DOHH2 (cell line): ENCODE measurements around the gene SLFN5.

Experiments
- EZH2phosphoT487 ChIP-seq: fragments of 200-600 bp; sonication (generic); IDR thresholded peaks from 2 replicates; pipeline ENCODE4 v1.6.1; 2017; ENCODE audit warnings: borderline replicate concordance, mild to moderate bottlenecking, antibody characterized with exemption, low read length, moderate library complexity, mixed read lengths
- TF ChIP-seq, protein P1 (sequence below): fragments of 200-600 bp; sonication (generic); IDR thresholded peaks from one replicate; pipeline ENCODE4 v1.5.1; 2014; ENCODE audit warnings: antibody characterized with exemption, mild to moderate bottlenecking, low read depth, low read length; ENCODE audit not compliant: poor library complexity, severe bottlenecking

DNA sequence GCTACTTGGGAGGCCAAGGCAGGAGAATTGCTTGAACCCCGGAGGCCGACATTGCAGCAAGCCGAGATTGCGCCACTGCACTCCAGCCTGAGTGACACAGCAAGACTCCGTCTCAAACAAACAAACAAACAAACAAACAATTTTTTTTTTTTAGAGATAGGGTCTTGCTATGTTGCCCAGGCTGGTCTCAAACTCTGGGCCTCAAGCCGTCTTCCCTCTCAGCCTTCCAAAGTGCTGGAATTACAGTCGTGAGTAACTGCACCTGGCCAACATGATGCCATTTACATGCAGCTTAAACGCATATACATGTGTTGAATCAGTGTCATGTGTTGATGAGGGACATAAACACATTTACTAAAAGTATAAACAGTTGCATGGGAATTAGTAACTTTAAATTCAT is 2.0 kb upstream of the SLFN5 start:
- TF ChIP-seq, protein P1, sequence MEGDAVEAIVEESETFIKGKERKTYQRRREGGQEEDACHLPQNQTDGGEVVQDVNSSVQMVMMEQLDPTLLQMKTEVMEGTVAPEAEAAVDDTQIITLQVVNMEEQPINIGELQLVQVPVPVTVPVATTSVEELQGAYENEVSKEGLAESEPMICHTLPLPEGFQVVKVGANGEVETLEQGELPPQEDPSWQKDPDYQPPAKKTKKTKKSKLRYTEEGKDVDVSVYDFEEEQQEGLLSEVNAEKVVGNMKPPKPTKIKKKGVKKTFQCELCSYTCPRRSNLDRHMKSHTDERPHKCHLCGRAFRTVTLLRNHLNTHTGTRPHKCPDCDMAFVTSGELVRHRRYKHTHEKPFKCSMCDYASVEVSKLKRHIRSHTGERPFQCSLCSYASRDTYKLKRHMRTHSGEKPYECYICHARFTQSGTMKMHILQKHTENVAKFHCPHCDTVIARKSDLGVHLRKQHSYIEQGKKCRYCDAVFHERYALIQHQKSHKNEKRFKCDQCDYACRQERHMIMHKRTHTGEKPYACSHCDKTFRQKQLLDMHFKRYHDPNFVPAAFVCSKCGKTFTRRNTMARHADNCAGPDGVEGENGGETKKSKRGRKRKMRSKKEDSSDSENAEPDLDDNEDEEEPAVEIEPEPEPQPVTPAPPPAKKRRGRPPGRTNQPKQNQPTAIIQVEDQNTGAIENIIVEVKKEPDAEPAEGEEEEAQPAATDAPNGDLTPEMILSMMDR, result no peak
- TF ChIP-seq EZH2phosphoT487, result no peak
